ENCODE results near the gene KRTAP19-6.

KRTAP19-6 gene

GRCh38 chr21:30563630-30564029 lies 22.0 kb upstream of the KRTAP19-6 start:
- no peak for TF ChIP-seq CTCF (IDR thresholded peaks at IDR 0.05; ENCODE audit: low read depth, low read length)
- H3K4me3 ChIP-seq (ENCODE audit: low read depth, low read length): no peak overlapping the region
- in situ Hi-C loops (cut with HindIII; ENCODE audit: low sequenced_read_pairs): no loop called here
- DNase-seq (ENCODE audit: low read depth, low spot score): no peak

- H3K4me3 ChIP-seq (ENCODE audit: low read depth, low read length): no peak overlapping the region
- no peak for TF ChIP-seq CTCF (IDR thresholded peaks at IDR 0.05; ENCODE audit: low read depth, low read length)
- no peak for DNase-seq (ENCODE audit: low read depth, low spot score)
- in situ Hi-C loops (cut with HindIII; ENCODE audit: low sequenced_read_pairs): no loop called here
Observed at GRCh38 chr21:30563072-30563471, 21.4 kb upstream of the KRTAP19-6 start.

- in situ Hi-C loops (cut with HindIII; ENCODE audit: low sequenced_read_pairs): no loop called here
- no peak overlapping the region for H3K4me3 ChIP-seq (ENCODE audit: low read depth, low read length)
- no peak for DNase-seq (ENCODE audit: low read depth, low spot score)
- TF ChIP-seq CTCF (IDR thresholded peaks at IDR 0.05; ENCODE audit: low read depth, low read length): no peak
Observed at GRCh38 chr21:30561957-30562356, 20.3 kb upstream of the KRTAP19-6 start.

GRCh38 chr21:30561264-30561895 lies 19.7 kb upstream of the KRTAP19-6 start, which contains the start of gene KRTAP19-7:
KRTAP19-7 (minus strand) TSS chr21:30561314; CDS start chr21:30561289, 25 bp downstream.
- no peak for DNase-seq (ENCODE audit: low read depth, low spot score)
- in situ Hi-C loops (cut with HindIII; ENCODE audit: low sequenced_read_pairs): no loop called here
- H3K4me3 ChIP-seq (ENCODE audit: low read depth, low read length): no peak within 1 kb of the TSS
- no peak for TF ChIP-seq CTCF (IDR thresholded peaks at IDR 0.05; ENCODE audit: low read depth, low read length)

DNA sequence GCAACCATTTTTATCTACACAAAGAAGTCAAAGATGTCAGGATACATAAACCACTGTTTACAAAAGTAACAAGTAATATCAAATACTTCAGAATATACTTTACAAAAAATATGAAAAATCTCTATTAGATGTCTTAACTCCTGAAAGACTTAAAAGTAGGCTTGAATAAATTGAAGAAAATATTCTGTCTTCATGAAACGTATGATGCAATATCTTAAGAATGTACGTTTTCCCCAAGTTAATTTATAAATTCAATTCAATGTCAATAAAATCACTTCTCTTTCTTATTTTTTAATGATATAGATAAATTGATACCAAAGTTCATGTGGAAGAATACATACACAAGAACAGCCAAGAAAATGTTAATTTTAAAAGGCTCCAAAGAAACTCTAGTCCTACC lies 13.4 kb upstream of the KRTAP19-6 start:
- in situ Hi-C loops (cut with HindIII; ENCODE audit: low sequenced_read_pairs): no loop called here
- TF ChIP-seq CTCF (IDR thresholded peaks at IDR 0.05; ENCODE audit: low read depth, low read length): no peak
- DNase-seq (ENCODE audit: low read depth, low spot score): no peak
- H3K4me3 ChIP-seq (ENCODE audit: low read depth, low read length): no peak overlapping the region

DNA sequence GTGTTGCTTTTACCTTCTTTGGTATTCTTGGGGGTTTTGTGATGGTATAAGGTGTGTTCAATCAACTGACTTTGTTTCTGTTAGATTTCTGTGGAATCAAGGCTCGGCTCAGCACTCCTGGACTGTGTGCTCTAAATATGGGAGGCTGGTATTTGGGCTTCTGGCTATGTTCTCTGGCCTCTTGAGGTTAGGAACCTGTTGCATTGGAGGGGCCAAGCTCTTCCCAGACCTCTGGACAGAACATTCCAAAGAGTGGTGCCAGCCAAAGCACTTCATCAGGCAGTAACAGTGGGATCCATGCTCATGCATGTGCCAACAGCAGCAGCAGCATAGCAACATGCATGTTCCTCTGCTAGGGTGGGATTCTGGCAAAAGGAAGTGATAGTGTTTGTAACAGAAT lies 11.1 kb upstream of the KRTAP19-6 start:
- DNase-seq (ENCODE audit: low read depth, low spot score): no peak
- TF ChIP-seq CTCF (IDR thresholded peaks at IDR 0.05; ENCODE audit: low read depth, low read length): no peak
- no peak overlapping the region for H3K4me3 ChIP-seq (ENCODE audit: low read depth, low read length)
- in situ Hi-C loops (cut with HindIII; ENCODE audit: low sequenced_read_pairs): no loop called here

Data from astrocyte of the spinal cord (primary cell).